HCT116 (cell line): Measurements from ENCODE around the gene EZH1. TPM values are rescaled to one million over a fixed set of nuclear protein-coding genes. Genes with fewer than 3 reads are reported as not detected.

Experiments
- ATAC-seq: fragments of 200-7000 bp; cut with Tn5 transposase; 2 replicates; pipeline ENCODE4 v1.9.1; 2020; ENCODE audit warnings: mild to moderate bottlenecking, moderate library complexity
- BruUV-seq: library from RNA; stranded (reverse); fragments of 400-500 nt; replicated peaks from 2 replicates; lab custom pipeline; 2021; lab: Mats Ljungman, UMichigan
- CTCF ChIA-PET: fragments of 300-600 bp; sonication (Branson Sonifier 250); formaldehyde crosslinking; loops from one replicate; lab custom pipeline; 2021; ENCODE audit warnings: antibody characterized with exemption; lab: Charles Lee
- POLR2A ChIA-PET: fragments of 300-600, 350-600 bp; sonication (Branson Sonifier 250); formaldehyde crosslinking; loops from one replicate; lab custom pipeline; 2021; ENCODE audit warnings: antibody characterized with exemption; lab: Charles Lee
- RAD21 ChIA-PET, 2 experiments: fragments of 300-600 bp; sonication (Branson Sonifier 250); formaldehyde crosslinking; loops; one replicate each; lab custom pipeline; 2023; ENCODE audit warnings: low total read pairs in 2 of 2; ENCODE audit not compliant: uncharacterized antibody in 2 of 2, unreplicated experiment in 2 of 2, low non-redundant PET in 1 of 2; lab: Charles Lee
- DNase-seq: peaks from one replicate; pipeline ENCODE4 v3.0.0-alpha.2; 2010; ENCODE audit warnings: low read depth, low spot score
- H2AFZ ChIP-seq: fragments of 200-600 bp; shearing (Covaris generic), sonication (generic); 2 replicates; pipeline ENCODE4 v1.6.1; 2017; ENCODE audit warnings: low read depth, mixed run types, mixed read lengths, antibody characterized with exemption, low read length; ENCODE audit not compliant: poor library complexity, severe bottlenecking
- H3K27ac ChIP-seq: 2 replicates; pipeline ENCODE4 v1.5.1; 2012; ENCODE audit warnings: low read depth, low read length
- H3K27me3 ChIP-seq: fragments of 200-600 bp; sonication (generic); 2 replicates; pipeline ENCODE4 v1.6.1; 2016; ENCODE audit warnings: mixed run types, low read length, mixed read lengths; ENCODE audit not compliant: insufficient read depth
- H3K36me3 ChIP-seq, 2 experiments: fragments of 200-500 bp in 1 of 2; fragments of 200-600 bp in 1 of 2; sonication (Bioruptor generic) in 1 of 2; sonication (generic) in 1 of 2; 2 replicates each; pipeline versions ENCODE4 v1.5.1 to v1.6.1; 2014 to 2016; ENCODE audit warnings: low read length in 2 of 2, inconsistent platforms in 1 of 2, mixed read lengths in 1 of 2, mixed run types in 1 of 2; ENCODE audit not compliant: insufficient read depth in 2 of 2, control insufficient read depth in 1 of 2
- H3K4me1 ChIP-seq, 2 experiments: fragments of 200-600 bp in 1 of 2; sonication (generic) in 1 of 2; 2 replicates each; pipeline versions ENCODE4 v1.5.1 to v1.6.1; 2012 to 2017; ENCODE audit warnings: low read length in 2 of 2, inconsistent platforms in 1 of 2, mild to moderate bottlenecking in 1 of 2, mixed read lengths in 1 of 2, mixed run types in 1 of 2, moderate library complexity in 1 of 2; ENCODE audit not compliant: insufficient read depth in 2 of 2, control insufficient read depth in 1 of 2
- H3K4me2 ChIP-seq: fragments of 200-600 bp; sonication (generic); 2 replicates; pipeline ENCODE4 v1.6.1; 2017; ENCODE audit warnings: mixed run types, low read length, mixed read lengths
- H3K4me3 ChIP-seq, 2 experiments: fragments of 200-600 bp in 1 of 2; sonication (generic) in 1 of 2; replicated peaks in 1 of 2; 2 replicates each; pipeline ENCODE4 v1.5.1; 2011 to 2016; ENCODE audit warnings: low read length in 2 of 2, control low read depth in 1 of 2, low read depth in 1 of 2, mild to moderate bottlenecking in 1 of 2, mixed read lengths in 1 of 2, mixed run types in 1 of 2
- H3K79me2 ChIP-seq: fragments of 200-600 bp; sonication (generic); 2 replicates; pipeline ENCODE4 v1.6.1; 2017; ENCODE audit warnings: mild to moderate bottlenecking, mixed run types, low read length, moderate library complexity, mixed read lengths; ENCODE audit not compliant: insufficient read depth
- H3K9ac ChIP-seq: fragments of 200-600 bp; sonication (generic); 2 replicates; pipeline ENCODE4 v1.6.1; 2016; ENCODE audit warnings: low read length, mixed read lengths
- H3K9me2 ChIP-seq: fragments of 200-600 bp; sonication (generic), shearing (Covaris generic); 2 replicates; pipeline ENCODE4 v1.6.1; 2017; ENCODE audit warnings: mixed run types, mild to moderate bottlenecking, moderate library complexity; ENCODE audit not compliant: insufficient read depth
- H3K9me3 ChIP-seq, 2 experiments: fragments of 200-500 bp in 1 of 2; fragments of 200-600 bp in 1 of 2; sonication (Bioruptor generic) in 1 of 2; sonication (generic) in 1 of 2; 2 replicates each; pipeline ENCODE4 v1.6.1; 2014 to 2017; ENCODE audit warnings: low read length in 2 of 2, mixed read lengths in 2 of 2, inconsistent platforms in 1 of 2, low read depth in 1 of 2, mild to moderate bottlenecking in 1 of 2, mixed run types in 1 of 2, moderate library complexity in 1 of 2; ENCODE audit not compliant: control insufficient read depth in 1 of 2, insufficient read depth in 1 of 2
- H4K20me1 ChIP-seq: fragments of 200-600 bp; sonication (generic), shearing (Covaris generic); 2 replicates; pipeline ENCODE4 v1.6.1; 2017; ENCODE audit warnings: mixed run types, mild to moderate bottlenecking, moderate library complexity; ENCODE audit not compliant: insufficient read depth
- ATF3 ChIP-seq: IDR thresholded peaks from 2 replicates; pipeline ENCODE4 v1.6.1; 2012
- CBX3 ChIP-seq: IDR thresholded peaks from 2 replicates; pipeline ENCODE4 v1.6.1; 2012; ENCODE audit warnings: low read depth
- EZH2phosphoT487 ChIP-seq: fragments of 200-600 bp; IDR thresholded peaks from 2 replicates; pipeline ENCODE4 v1.6.1; 2018; ENCODE audit warnings: antibody characterized with exemption, borderline replicate concordance
- FOSL1 ChIP-seq: IDR thresholded peaks from 2 replicates; pipeline ENCODE4 v1.6.1; 2012; ENCODE audit warnings: low read depth
- POLR2A ChIP-seq: IDR thresholded peaks from 2 replicates; pipeline ENCODE4 v1.7.0; 2011; ENCODE audit warnings: borderline replicate concordance; ENCODE audit not compliant: insufficient read depth, insufficient read length; ENCODE audit errors: extremely low read depth
- POLR2AphosphoS5 ChIP-seq: IDR thresholded peaks from 2 replicates; pipeline ENCODE4 v1.6.1; 2011; ENCODE audit warnings: mild to moderate bottlenecking, low read depth, low read length, moderate library complexity
- RAD21 ChIP-seq: IDR thresholded peaks from 2 replicates; pipeline ENCODE4 v1.6.1; 2012; ENCODE audit warnings: low read depth, mild to moderate bottlenecking
- SIN3A ChIP-seq: IDR thresholded peaks from 2 replicates; pipeline ENCODE4 v1.6.1; 2012; ENCODE audit warnings: low read depth
- SP1 ChIP-seq: IDR thresholded peaks from 2 replicates; pipeline ENCODE4 v1.6.1; 2012; ENCODE audit warnings: low read depth
- SRF ChIP-seq: IDR thresholded peaks from 2 replicates; pipeline ENCODE4 v1.6.1; 2012; ENCODE audit warnings: low read depth
- YY1 ChIP-seq: IDR thresholded peaks from 2 replicates; pipeline ENCODE4 v1.6.1; 2011; ENCODE audit warnings: low read length, low read depth, moderate library complexity, mild to moderate bottlenecking; ENCODE audit not compliant: insufficient replicate concordance; ENCODE audit errors: extremely low read depth
- ZBTB33 ChIP-seq: IDR thresholded peaks from 2 replicates; pipeline ENCODE4 v1.6.1; 2011; ENCODE audit warnings: mild to moderate bottlenecking, low read length, moderate library complexity; ENCODE audit not compliant: insufficient replicate concordance; ENCODE audit errors: extremely low read depth
- ZFX ChIP-seq: fragments of 450-650 bp; IDR thresholded peaks from 2 replicates; pipeline ENCODE4 v1.6.1; 2017
- ZNF274 ChIP-seq: fragments of 200-500 bp; sonication (Bioruptor generic); IDR thresholded peaks from 2 replicates; pipeline ENCODE4 v1.6.1; 2014; ENCODE audit warnings: mild to moderate bottlenecking, low read depth, low read length, inconsistent platforms
- intact Hi-C: fragments of 100-400 bp; cut with micrococcal nuclease; formaldehyde crosslinking; loops from 2 replicates; pipeline ENCODE4 v1.10.0; 2022
- total RNA-seq: library from RNA; stranded (reverse); gene quantifications from one replicate; pipeline ENCODE4 v1.2.1, GENCODE V29; 2021; ENCODE audit not compliant: unreplicated experiment

Gene EZH1
- total RNA-seq, 1 experiment from 2014 or later, result 29.3 TPM

GRCh38 chr17:42672038-42672437 is 72.8 kb downstream of the EZH1 start:
- Histone ChIP-seq H3K9ac (no peak overlapping the region), H3K4me1 (peaks cover 23 to 40% of the 10 kb centered on the region in 2 experiments), H3K9me3 (no peaks in the 10 kb centered on the region), H3K27ac (no peak overlapping the region), H3K9me2 (no peaks in the 10 kb centered on the region), H3K79me2 (peaks cover 38% of the 10 kb centered on the region), H2AFZ (no peak overlapping the region), H3K4me3 (no peak overlapping the region), H3K4me2 (no peak overlapping the region), H3K36me3 (peaks cover 21 to 34% of the 10 kb centered on the region in 2 experiments; a peak in 3 of 4 replicates), H3K27me3 (no peaks in the 10 kb centered on the region), H4K20me1 (no peaks in the 10 kb centered on the region; the same call in 1 of the 2 replicates)
- RAD21 ChIA-PET, result no interaction called here
- intact Hi-C loops, result no loop called here
- POLR2A ChIA-PET, result no interaction called here
- ATAC-seq, result no peak
- CTCF ChIA-PET, result interaction anchor here (1.6 kb wide), 1 partner anchor 91 kb away, joined by 3 read pairs; no protein-coding TSS in a partner anchor
- DNase-seq, result no peak
- BruUV-seq, result no TSS peak
- no peak for TF ChIP-seq ZBTB33

DNA sequence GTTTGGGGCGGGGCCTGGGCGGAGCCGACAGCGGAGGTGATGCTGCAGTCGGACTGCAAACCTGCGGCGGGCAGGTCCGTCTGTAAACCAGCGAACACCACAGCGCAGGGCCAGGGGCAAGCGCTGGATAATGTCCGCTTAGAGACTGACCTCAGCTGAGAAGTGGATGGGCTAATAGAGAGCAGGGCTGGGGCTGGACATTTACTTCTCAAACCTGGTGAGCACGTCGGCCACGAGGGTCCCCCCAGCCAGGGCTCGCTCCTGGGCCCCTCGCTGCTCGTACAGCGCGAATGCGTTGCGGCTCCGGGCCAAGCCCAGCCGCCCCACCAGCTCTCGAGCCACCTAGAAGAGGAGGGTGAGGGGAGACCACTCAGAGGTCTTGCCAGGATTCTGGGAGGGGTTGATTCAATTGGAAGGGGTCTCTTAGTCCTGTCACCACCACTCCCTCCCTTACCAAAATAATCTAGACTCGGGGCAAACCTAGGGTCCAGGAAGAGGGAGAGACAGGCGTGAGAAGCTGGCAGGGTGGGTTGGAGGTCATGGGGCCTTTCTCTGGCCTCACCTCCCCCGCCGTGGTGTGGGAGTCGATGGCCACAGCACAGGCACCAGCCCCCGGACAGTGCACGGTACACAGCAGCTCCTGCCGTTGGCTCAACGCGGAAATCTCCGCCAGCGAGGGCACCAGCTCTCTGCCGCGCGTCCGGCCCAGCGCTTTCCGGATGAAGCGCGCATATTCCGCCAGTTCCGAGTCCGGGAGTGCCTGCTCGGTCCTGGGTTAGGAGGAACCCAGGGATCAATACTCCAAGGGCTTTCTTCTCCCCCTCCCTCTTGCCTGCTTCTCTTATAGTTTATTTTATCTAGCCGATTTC is 73.8 kb downstream of the EZH1 start:
- intact Hi-C loops, result no loop called here
- Histone ChIP-seq H2AFZ (no peak overlapping the region), H3K27me3 (no peaks in the 10 kb centered on the region), H3K4me3 (no peak overlapping the region), H3K4me1 (peaks cover 27 to 45% of the 10 kb centered on the region in 2 experiments), H3K9me3 (no peaks in the 10 kb centered on the region), H3K4me2 (no peak overlapping the region), H3K9me2 (no peaks in the 10 kb centered on the region), H4K20me1 (no peaks in the 10 kb centered on the region; the same call in 1 of the 2 replicates), H3K36me3 (peaks cover 21 to 39% of the 10 kb centered on the region in 2 experiments; a peak in 3 of 4 replicates), H3K79me2 (peaks cover 31% of the 10 kb centered on the region), H3K27ac (no peak overlapping the region; the same call in 1 of the 2 replicates), H3K9ac (no peak overlapping the region)
- DNase-seq (no peak), ATAC-seq (no peak)
- ChIA-PET POLR2A (no interaction called here), RAD21 (no interaction called here), CTCF (interaction anchor here (1.6 kb wide), 1 partner anchor 92 kb away, joined by 3 read pairs; no protein-coding TSS in a partner anchor)
- BruUV-seq, result no TSS peak
- no peak for TF ChIP-seq POLR2A
- TF ChIP-seq POLR2AphosphoS5, result no peak
- TF ChIP-seq CBX3, result no peak
- TF ChIP-seq ZNF274, result no peak
- no peak for TF ChIP-seq SRF
- TF ChIP-seq EZH2phosphoT487, result no peak
- TF ChIP-seq ZFX, result no peak
- no peak for TF ChIP-seq YY1
- TF ChIP-seq SP1, result no peak
- TF ChIP-seq SIN3A, result no peak
- TF ChIP-seq FOSL1, result no peak
- no peak for TF ChIP-seq ATF3
- TF ChIP-seq ZBTB33, result no peak
- no peak for TF ChIP-seq RAD21
